IMR-90 (cell line): ENCODE data around the gene COL24A1. TPM values are rescaled to one million over a fixed set of nuclear protein-coding genes. Genes with fewer than 3 reads are reported as not detected.

Experiments
- ATAC-seq: fragments of 200-7000 bp; cut with Tn5 transposase; 2 replicates; pipeline ENCODE4 v1.9.1; 2020; ENCODE audit warnings: low read depth, mild to moderate bottlenecking, moderate library complexity
- BruUV-seq: library from RNA; stranded (reverse); fragments of 400-500 nt; replicated peaks from 2 replicates; lab custom pipeline; 2021; lab: Mats Ljungman, UMichigan
- CTCF ChIA-PET: fragments of 300-600 bp; formaldehyde crosslinking; extraction: SDS; loops from one replicate; lab custom pipeline; 2021; ENCODE audit warnings: antibody characterized with exemption; lab: Yijun Ruan, JAX
- POLR2A ChIA-PET: fragments of 300-600 bp; sonication (Branson Sonifier 250); formaldehyde crosslinking; loops from one replicate; lab custom pipeline; 2022; ENCODE audit warnings: antibody characterized with exemption; ENCODE audit not compliant: unreplicated experiment; lab: Charles Lee
- DNase-seq: peaks from one replicate; pipeline ENCODE4 v3.0.0; 2013
- H2AFZ ChIP-seq: replicated peaks from 2 replicates; pipeline ENCODE3; 2013; ENCODE audit warnings: low read length, mild to moderate bottlenecking; ENCODE audit not compliant: poor library complexity
- H2AK5ac ChIP-seq: 2 replicates; pipeline ENCODE4 v1.6.1; 2013; ENCODE audit warnings: low read depth, low read length, inconsistent platforms
- H2AK9ac ChIP-seq: replicated peaks from 2 replicates; pipeline ENCODE3; 2013; ENCODE audit warnings: mild to moderate bottlenecking, low read depth, low read length, moderate library complexity; ENCODE audit not compliant: poor library complexity
- H2BK120ac ChIP-seq: 2 replicates; pipeline ENCODE4 v1.6.1; 2013; ENCODE audit warnings: low read depth, low read length, inconsistent platforms
- H2BK15ac ChIP-seq: 3 replicates; pipeline ENCODE4 v1.6.1; 2013; ENCODE audit warnings: low read depth, low read length, inconsistent platforms
- H2BK20ac ChIP-seq: 2 replicates; pipeline ENCODE4 v1.6.1; 2013; ENCODE audit warnings: low read depth, mild to moderate bottlenecking, inconsistent platforms, low read length, moderate library complexity
- H2BK5ac ChIP-seq: 2 replicates; pipeline ENCODE4 v1.6.1; 2013; ENCODE audit warnings: mild to moderate bottlenecking, low read depth, low read length, inconsistent platforms; ENCODE audit not compliant: poor library complexity, severe bottlenecking
- H3K14ac ChIP-seq: replicated peaks from 2 replicates; pipeline ENCODE4 v1.6.1; 2013; ENCODE audit warnings: low read depth, low read length, inconsistent platforms
- H3K18ac ChIP-seq: 2 replicates; pipeline ENCODE4 v1.6.1; 2013; ENCODE audit warnings: low read depth, low read length, control low read depth
- H3K23ac ChIP-seq: 2 replicates; pipeline ENCODE4 v1.6.1; 2013; ENCODE audit warnings: low read depth, low read length, inconsistent platforms
- H3K27ac ChIP-seq: 2 replicates; pipeline ENCODE4 v1.5.1; 2013; ENCODE audit warnings: mild to moderate bottlenecking, control low read depth, low read length; ENCODE audit not compliant: insufficient read depth
- H3K27me3 ChIP-seq: 2 replicates; pipeline ENCODE4 v1.6.1; 2013; ENCODE audit warnings: low read length; ENCODE audit not compliant: control insufficient read depth, insufficient read depth
- H3K36me3 ChIP-seq: 2 replicates; pipeline ENCODE4 v1.6.1; 2013; ENCODE audit warnings: low read length, mixed read lengths; ENCODE audit not compliant: control insufficient read depth, insufficient read depth
- H3K4ac ChIP-seq: 2 replicates; pipeline ENCODE4 v1.6.1; 2013; ENCODE audit warnings: low read depth, low read length, inconsistent platforms
- H3K4me1 ChIP-seq: 2 replicates; pipeline ENCODE4 v1.6.1; 2013; ENCODE audit warnings: low read length, mixed read lengths; ENCODE audit not compliant: control insufficient read depth, insufficient read depth
- H3K4me2 ChIP-seq: 2 replicates; pipeline ENCODE4 v1.6.1; 2013; ENCODE audit warnings: low read depth, mild to moderate bottlenecking, control low read depth, low read length, moderate library complexity
- H3K4me3 ChIP-seq: 2 replicates; pipeline ENCODE4 v1.5.1; 2013; ENCODE audit warnings: low read depth, mild to moderate bottlenecking, control low read depth, low read length, moderate library complexity; ENCODE audit not compliant: insufficient read depth
- H3K56ac ChIP-seq: 2 replicates; pipeline ENCODE4 v1.6.1; 2013; ENCODE audit warnings: low read length, inconsistent platforms; ENCODE audit not compliant: insufficient read depth; ENCODE audit errors: extremely low read depth
- H3K79me1 ChIP-seq, 2 experiments: 2 replicates each; pipeline ENCODE4 v1.6.1; 2013; ENCODE audit warnings: low read length in 2 of 2, inconsistent platforms in 1 of 2, low read depth in 1 of 2
- H3K9ac ChIP-seq: 2 replicates; pipeline ENCODE4 v1.6.1; 2013; ENCODE audit warnings: low read depth, low read length, control low read depth
- H3K9me1 ChIP-seq: 2 replicates; pipeline ENCODE4 v1.6.1; 2013; ENCODE audit warnings: low read length, inconsistent platforms; ENCODE audit not compliant: insufficient read depth
- H3K9me3 ChIP-seq: 2 replicates; pipeline ENCODE4 v1.6.1; 2013; ENCODE audit warnings: low read length; ENCODE audit not compliant: control insufficient read depth, insufficient read depth
- H4K20me1 ChIP-seq: 2 replicates; pipeline ENCODE4 v1.6.1; 2013; ENCODE audit warnings: low read length, inconsistent platforms; ENCODE audit not compliant: insufficient read depth
- H4K5ac ChIP-seq: 2 replicates; pipeline ENCODE4 v1.6.1; 2013; ENCODE audit warnings: mild to moderate bottlenecking, low read depth, low read length, control low read depth
- H4K8ac ChIP-seq, 2 experiments: 2 replicates each; pipeline ENCODE4 v1.6.1; 2013; ENCODE audit warnings: low read depth in 2 of 2, low read length in 2 of 2, control low read depth in 1 of 2, inconsistent platforms in 1 of 2
- H4K91ac ChIP-seq: 2 replicates; pipeline ENCODE4 v1.6.1; 2013; ENCODE audit warnings: low read depth, low read length, inconsistent platforms; ENCODE audit not compliant: insufficient read depth
- BHLHE40 ChIP-seq: fragments of 150-350 bp; IDR thresholded peaks from 2 replicates; pipeline ENCODE4 v1.6.1; 2016; ENCODE audit warnings: mild to moderate bottlenecking, low read depth, low read length
- CEBPB ChIP-seq: IDR thresholded peaks from 2 replicates; pipeline ENCODE4 v1.6.1; 2012; ENCODE audit warnings: low read depth, low read length, improper control_type of control experiment
- CHD1 ChIP-seq: IDR thresholded peaks from 2 replicates; pipeline ENCODE4 v1.6.1; 2012; ENCODE audit warnings: low read depth, low read length, improper control_type of control experiment
- FOS ChIP-seq: fragments of 150-350 bp; IDR thresholded peaks from 2 replicates; pipeline ENCODE4 v1.6.1; 2016; ENCODE audit warnings: low read depth, low read length
- MAFK ChIP-seq: IDR thresholded peaks from 2 replicates; pipeline ENCODE4 v1.6.1; 2012; ENCODE audit warnings: low read depth, low read length, improper control_type of control experiment
- MAZ ChIP-seq: IDR thresholded peaks from 2 replicates; pipeline ENCODE4 v1.6.1; 2012; ENCODE audit warnings: low read depth, mild to moderate bottlenecking, low read length, improper control_type of control experiment, moderate library complexity, borderline replicate concordance
- MXI1 ChIP-seq: IDR thresholded peaks from 2 replicates; pipeline ENCODE4 v1.6.1; 2012; ENCODE audit warnings: low read depth, mild to moderate bottlenecking, low read length, moderate library complexity, borderline replicate concordance
- NFE2L2 ChIP-seq: fragments of 150-350 bp; IDR thresholded peaks from 2 replicates; pipeline ENCODE4 v1.6.1; 2016; ENCODE audit warnings: low read depth, mild to moderate bottlenecking, low read length
- POLR2A ChIP-seq: IDR thresholded peaks from 2 replicates; pipeline ENCODE4 v1.6.1; 2012; ENCODE audit warnings: mild to moderate bottlenecking, low read depth, low read length
- RAD21 ChIP-seq: IDR thresholded peaks from 2 replicates; pipeline ENCODE4 v1.6.1; 2012; ENCODE audit warnings: low read length, improper control_type of control experiment
- RCOR1 ChIP-seq: IDR thresholded peaks from 2 replicates; pipeline ENCODE4 v1.6.1; 2012; ENCODE audit warnings: mild to moderate bottlenecking, low read length, improper control_type of control experiment; ENCODE audit not compliant: insufficient replicate concordance
- RFX5 ChIP-seq: IDR thresholded peaks from 2 replicates; pipeline ENCODE4 v1.8.0; 2012; ENCODE audit warnings: low read depth, mild to moderate bottlenecking, low read length, moderate library complexity
- SMC3 ChIP-seq: fragments of 150-350 bp; IDR thresholded peaks from 2 replicates; pipeline ENCODE4 v1.6.1; 2016; ENCODE audit warnings: low read depth, mild to moderate bottlenecking, antibody characterized with exemption, low read length, moderate library complexity
- WGBS, 2 experiments: methylation state at CpG; one replicate each; pipeline versions ENCODE4 v1.1.5 to v1.1.7; 2013; ENCODE audit warnings: missing lambda C conversion rate in 2 of 2; ENCODE audit not compliant: insufficient read length in 1 of 2; ENCODE audit errors: extremely low coverage in 2 of 2; 5-methylcytosine and 5-hydroxymethylcytosine counted together
- dilution Hi-C: fragments of 300-500 bp; cut with HindIII; formaldehyde crosslinking; loops from one replicate; pipeline ENCODE4 v1.14.3; 2018; ENCODE audit warnings: low sequenced_read_pairs; ENCODE audit not compliant: unreplicated experiment
- in situ Hi-C: fragments of 300-500 bp; cut with MboI; formaldehyde crosslinking; loops from 3 replicates; pipeline ENCODE4 v1.14.3; 2019; ENCODE audit warnings: low sequenced_read_pairs, inconsistent platforms, mixed read lengths
- intact Hi-C: fragments of 100-400 bp; cut with micrococcal nuclease; formaldehyde crosslinking; loops from 2 replicates; pipeline ENCODE4 v1.10.0; 2022
- polyA plus RNA-seq, 3 experiments: library from polyadenylated mRNA; depleted of rRNA; stranded (reverse); fragments of >200 nt; gene quantifications; 2 replicates each; pipeline ENCODE4 v1.2.3, GENCODE V29; 2012; ENCODE audit warnings: low replicate concordance in 1 of 3
- total RNA-seq: library from RNA; depleted of rRNA; stranded (reverse); fragments of >200 nt; gene quantifications from 2 replicates; pipeline ENCODE4 v1.2.3, GENCODE V29; 2012
- TF ChIP-seq, protein P1 (sequence below): conservative IDR thresholded peaks from 2 replicates; pipeline ENCODE4 v1.5.1; 2012; ENCODE audit warnings: mild to moderate bottlenecking, low read depth, low read length, improper control_type of control experiment
- TF ChIP-seq, protein P2 (sequence below): fragments of 150-350 bp; IDR thresholded peaks from 2 replicates; pipeline ENCODE4 v1.6.1; 2016; ENCODE audit warnings: low read depth, mild to moderate bottlenecking, low read length, moderate library complexity, borderline replicate concordance
- TF ChIP-seq, protein P3 (sequence below): fragments of 150-350 bp; IDR thresholded peaks from 2 replicates; pipeline ENCODE4 v1.6.1; 2017; ENCODE audit warnings: mild to moderate bottlenecking, antibody characterized with exemption, low read length, low read depth

The COL24A1 gene
- total and polyA plus RNA-seq, 2 of the 4 experiments (the other 2 are of a cell fraction): 1.4 to 2.2 TPM

DNA sequence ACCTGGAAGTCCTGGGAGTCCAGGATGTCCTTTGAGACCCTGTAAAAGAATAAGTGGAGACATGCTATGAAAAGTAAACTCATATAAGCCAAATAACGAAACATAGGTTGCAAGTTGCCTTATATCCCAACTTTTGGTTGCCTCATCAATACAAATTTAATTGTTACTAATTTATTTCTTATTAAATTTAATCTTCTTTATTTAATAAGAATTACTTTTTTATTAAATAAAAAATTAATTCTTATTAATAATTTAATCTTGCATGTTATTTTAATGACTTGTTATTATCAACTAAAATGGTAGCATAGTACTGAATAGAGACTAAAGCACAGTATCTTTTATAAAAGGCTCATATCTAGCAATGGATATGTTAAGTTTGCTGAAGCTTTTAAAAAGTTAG is 92.9 kb downstream of the COL24A1 start:
- Histone ChIP-seq H2BK5ac (no peak overlapping the region), H2AFZ (no peak overlapping the region), H2BK15ac (no peak overlapping the region), H3K56ac (no peak overlapping the region), H4K20me1 (no peaks in the 10 kb centered on the region), H2AK9ac (no peak overlapping the region), H3K9ac (no peak overlapping the region), H3K14ac (no peak overlapping the region), H4K91ac (no peak overlapping the region), H2BK20ac (no peak overlapping the region), H2AK5ac (no peak overlapping the region), H3K4me1 (peaks cover 6% of the 10 kb centered on the region), H4K5ac (no peak overlapping the region), H3K36me3 (no peaks in the 10 kb centered on the region), H3K9me1 (peaks cover 8% of the 10 kb centered on the region; the same call in 1 of the 2 replicates), H3K4me3 (no peak overlapping the region), H3K27me3 (no peaks in the 10 kb centered on the region), H3K4me2 (no peak overlapping the region), H4K8ac (no peak overlapping the region), H2BK120ac (no peak overlapping the region), H3K9me3 (no peaks in the 10 kb centered on the region), H3K4ac (no peak overlapping the region), H3K23ac (no peak overlapping the region), H3K79me1 (no peaks in the 10 kb centered on the region), H3K18ac (no peak overlapping the region), H3K27ac (no peak overlapping the region)
- in situ Hi-C loops: no loop called here
- ChIA-PET POLR2A (no interaction called here), CTCF (no interaction called here)
- intact Hi-C loops: no loop called here
- no TSS peak for BruUV-seq
- TF ChIP-seq POLR2A (no peak), CHD1 (no peak), RAD21 (no peak), FOS (no peak), SMC3 (no peak), MAZ (no peak), BHLHE40 (no peak), CEBPB (no peak), RFX5 (no peak), MAFK (no peak), RCOR1 (no peak), MXI1 (no peak), NFE2L2 (no peak)
- TF ChIP-seq, protein P1, sequence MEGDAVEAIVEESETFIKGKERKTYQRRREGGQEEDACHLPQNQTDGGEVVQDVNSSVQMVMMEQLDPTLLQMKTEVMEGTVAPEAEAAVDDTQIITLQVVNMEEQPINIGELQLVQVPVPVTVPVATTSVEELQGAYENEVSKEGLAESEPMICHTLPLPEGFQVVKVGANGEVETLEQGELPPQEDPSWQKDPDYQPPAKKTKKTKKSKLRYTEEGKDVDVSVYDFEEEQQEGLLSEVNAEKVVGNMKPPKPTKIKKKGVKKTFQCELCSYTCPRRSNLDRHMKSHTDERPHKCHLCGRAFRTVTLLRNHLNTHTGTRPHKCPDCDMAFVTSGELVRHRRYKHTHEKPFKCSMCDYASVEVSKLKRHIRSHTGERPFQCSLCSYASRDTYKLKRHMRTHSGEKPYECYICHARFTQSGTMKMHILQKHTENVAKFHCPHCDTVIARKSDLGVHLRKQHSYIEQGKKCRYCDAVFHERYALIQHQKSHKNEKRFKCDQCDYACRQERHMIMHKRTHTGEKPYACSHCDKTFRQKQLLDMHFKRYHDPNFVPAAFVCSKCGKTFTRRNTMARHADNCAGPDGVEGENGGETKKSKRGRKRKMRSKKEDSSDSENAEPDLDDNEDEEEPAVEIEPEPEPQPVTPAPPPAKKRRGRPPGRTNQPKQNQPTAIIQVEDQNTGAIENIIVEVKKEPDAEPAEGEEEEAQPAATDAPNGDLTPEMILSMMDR: no peak
- TF ChIP-seq, protein P2, sequence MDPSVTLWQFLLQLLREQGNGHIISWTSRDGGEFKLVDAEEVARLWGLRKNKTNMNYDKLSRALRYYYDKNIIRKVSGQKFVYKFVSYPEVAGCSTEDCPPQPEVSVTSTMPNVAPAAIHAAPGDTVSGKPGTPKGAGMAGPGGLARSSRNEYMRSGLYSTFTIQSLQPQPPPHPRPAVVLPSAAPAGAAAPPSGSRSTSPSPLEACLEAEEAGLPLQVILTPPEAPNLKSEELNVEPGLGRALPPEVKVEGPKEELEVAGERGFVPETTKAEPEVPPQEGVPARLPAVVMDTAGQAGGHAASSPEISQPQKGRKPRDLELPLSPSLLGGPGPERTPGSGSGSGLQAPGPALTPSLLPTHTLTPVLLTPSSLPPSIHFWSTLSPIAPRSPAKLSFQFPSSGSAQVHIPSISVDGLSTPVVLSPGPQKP: no peak
- TF ChIP-seq, protein P3, sequence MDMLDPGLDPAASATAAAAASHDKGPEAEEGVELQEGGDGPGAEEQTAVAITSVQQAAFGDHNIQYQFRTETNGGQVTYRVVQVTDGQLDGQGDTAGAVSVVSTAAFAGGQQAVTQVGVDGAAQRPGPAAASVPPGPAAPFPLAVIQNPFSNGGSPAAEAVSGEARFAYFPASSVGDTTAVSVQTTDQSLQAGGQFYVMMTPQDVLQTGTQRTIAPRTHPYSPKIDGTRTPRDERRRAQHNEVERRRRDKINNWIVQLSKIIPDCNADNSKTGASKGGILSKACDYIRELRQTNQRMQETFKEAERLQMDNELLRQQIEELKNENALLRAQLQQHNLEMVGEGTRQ: no peak
- no CpG with 5 or more reads among the region's 1 CpG for WGBS, 2 experiments
- dilution Hi-C loops: no loop called here
- ATAC-seq (no peak), DNase-seq (no peak)
